ENCODE measurements around the gene INTS4.

The INTS4 gene

GRCh38 chr11:78000193-78000592, 5.7 kb upstream of the INTS4 start:
- Histone ChIP-seq H4K20me1 (ENCODE audit: insufficient read depth, low read length, poor library complexity, severe bottlenecking) (no peaks in the 10 kb centered on the region), H3F3A (ENCODE audit: low read depth) (no peaks in the 10 kb centered on the region), H3K9me3 (ENCODE audit: insufficient read depth, low read depth, low read length) (no peaks in the 10 kb centered on the region), H3K4me1 (ENCODE audit: insufficient read depth, low read length, poor library complexity, severe bottlenecking) (peaks cover 5% of the 10 kb centered on the region), H3K9me2 (replicated peaks; ENCODE audit: low read depth, low read length) (no peaks in the 10 kb centered on the region), H2AFZ (ENCODE audit: low read length) (peak overlapping the region; percentile 39), H3K27me3 (ENCODE audit: insufficient read depth, low read length, poor library complexity, severe bottlenecking) (no peaks in the 10 kb centered on the region), H3K4me2 (ENCODE audit: low read depth, low read length, poor library complexity, severe bottlenecking) (no peak overlapping the region), H3K79me2 (ENCODE audit: insufficient read depth, low read length) (no peaks in the 10 kb centered on the region), H3K4me3 (ENCODE audit: low read length, poor library complexity, severe bottlenecking) (no peak overlapping the region), H3K36me3 (ENCODE audit: insufficient read depth, low read length) (no peaks in the 10 kb centered on the region), H3K9ac (ENCODE audit: low read depth, low read length, poor library complexity, severe bottlenecking) (no peak overlapping the region)
- TF ChIP-seq EZH2phosphoT487 (IDR thresholded peaks at IDR 0.05; ENCODE audit: borderline replicate concordance): no peak
- peak; percentile 76 for TF ChIP-seq CTCF (conservative IDR thresholded peaks at IDR 0.05; ENCODE audit: low read length)

- H3K4me1 ChIP-seq (ENCODE audit: insufficient read depth, low read length, poor library complexity, severe bottlenecking): peaks cover 7% of the 10 kb centered on the region
- H3K79me2 ChIP-seq (ENCODE audit: insufficient read depth, low read length): no peaks in the 10 kb centered on the region
- H3F3A ChIP-seq (ENCODE audit: low read depth): no peaks in the 10 kb centered on the region
- TF ChIP-seq CTCF (conservative IDR thresholded peaks at IDR 0.05; ENCODE audit: low read length) (no peak), EZH2phosphoT487 (IDR thresholded peaks at IDR 0.05; ENCODE audit: borderline replicate concordance) (no peak)
- H3K9me3 ChIP-seq (ENCODE audit: insufficient read depth, low read depth, low read length): no peaks in the 10 kb centered on the region
- H3K27me3 ChIP-seq (ENCODE audit: insufficient read depth, low read length, poor library complexity, severe bottlenecking): no peaks in the 10 kb centered on the region
- H3K36me3 ChIP-seq (ENCODE audit: insufficient read depth, low read length): no peaks in the 10 kb centered on the region
- no peaks in the 10 kb centered on the region for H4K20me1 ChIP-seq (ENCODE audit: insufficient read depth, low read length, poor library complexity, severe bottlenecking)
- H3K9ac ChIP-seq (ENCODE audit: low read depth, low read length, poor library complexity, severe bottlenecking): no peak overlapping the region
- H3K4me3 ChIP-seq (ENCODE audit: low read length, poor library complexity, severe bottlenecking): no peak overlapping the region
- peak overlapping the region; percentile 34; the same call in 1 of the 2 replicates for H2AFZ ChIP-seq (ENCODE audit: low read length)
- H3K4me2 ChIP-seq (ENCODE audit: low read depth, low read length, poor library complexity, severe bottlenecking): no peak overlapping the region
- H3K9me2 ChIP-seq (replicated peaks; ENCODE audit: low read depth, low read length): no peaks in the 10 kb centered on the region
Measured at GRCh38 chr11:77999446-78000030, 5.1 kb upstream of the INTS4 start.

GRCh38 chr11:77993902-77994301, 566 bp downstream of the INTS4 start:
- Histone ChIP-seq H3K4me2 (ENCODE audit: low read depth, low read length, poor library complexity, severe bottlenecking) (peak overlapping the region; percentile 91), H3F3A (ENCODE audit: low read depth) (no peaks in the 10 kb centered on the region), H2AFZ (ENCODE audit: low read length) (peak overlapping the region; percentile 91)

More at GRCh38 chr11:77993902-77994301, 566 bp downstream of the INTS4 start:
- H3K9me3 ChIP-seq (ENCODE audit: insufficient read depth, low read depth, low read length): no peaks in the 10 kb centered on the region
- H3K36me3 ChIP-seq (ENCODE audit: insufficient read depth, low read length): no peaks in the 10 kb centered on the region; the same call in 1 of the 2 replicates
- H3K4me1 ChIP-seq (ENCODE audit: insufficient read depth, low read length, poor library complexity, severe bottlenecking): peaks cover 22% of the 10 kb centered on the region
- peak overlapping the region; percentile 90 for H3K9ac ChIP-seq (ENCODE audit: low read depth, low read length, poor library complexity, severe bottlenecking)
- H3K79me2 ChIP-seq (ENCODE audit: insufficient read depth, low read length): peaks cover 29% of the 10 kb centered on the region
- H3K9me2 ChIP-seq (replicated peaks; ENCODE audit: low read depth, low read length): no peaks in the 10 kb centered on the region
- TF ChIP-seq CTCF (conservative IDR thresholded peaks at IDR 0.05; ENCODE audit: low read length): no peak
- TF ChIP-seq EZH2phosphoT487 (IDR thresholded peaks at IDR 0.05; ENCODE audit: borderline replicate concordance): no peak
- H3K27me3 ChIP-seq (ENCODE audit: insufficient read depth, low read length, poor library complexity, severe bottlenecking): no peaks in the 10 kb centered on the region
- H3K4me3 ChIP-seq (ENCODE audit: low read length, poor library complexity, severe bottlenecking): peak overlapping the region; percentile 82
- no peaks in the 10 kb centered on the region for H4K20me1 ChIP-seq (ENCODE audit: insufficient read depth, low read length, poor library complexity, severe bottlenecking)

All from Loucy (cell line).